HG03460 (cell line): ENCODE data around the gene FNDC3B.

Experiments
- ATAC-seq: cut with Tn5 transposase; IDR thresholded peaks from one replicate; pipeline ENCODE4 v1.9.1; 2021; ENCODE audit not compliant: unreplicated experiment

Gene FNDC3B

DNA sequence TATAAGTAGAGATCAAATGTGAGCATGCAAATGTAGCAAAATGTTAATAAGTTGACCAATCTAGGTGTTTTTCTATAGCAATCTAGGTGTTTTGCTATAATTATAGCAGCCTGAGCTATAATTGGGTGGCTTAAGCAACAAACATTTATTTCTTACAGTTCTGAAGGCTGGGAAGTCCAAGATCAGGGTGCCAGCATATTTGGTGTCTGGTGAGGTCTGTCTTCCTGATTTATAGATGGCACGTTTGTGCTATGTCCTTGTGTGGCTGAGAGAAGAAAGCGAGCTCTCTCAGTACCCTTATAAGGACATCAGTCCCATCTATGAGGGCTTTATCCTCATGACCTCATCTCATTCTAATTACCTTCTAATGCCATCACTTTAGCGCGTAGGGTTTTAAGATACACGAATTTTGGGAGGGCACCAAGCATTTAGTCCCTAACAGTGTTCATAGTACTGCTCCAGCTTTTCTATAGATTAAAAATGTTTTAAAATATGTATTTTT is 237.8 kb downstream of the FNDC3B start:
- no peak for ATAC-seq

DNA sequence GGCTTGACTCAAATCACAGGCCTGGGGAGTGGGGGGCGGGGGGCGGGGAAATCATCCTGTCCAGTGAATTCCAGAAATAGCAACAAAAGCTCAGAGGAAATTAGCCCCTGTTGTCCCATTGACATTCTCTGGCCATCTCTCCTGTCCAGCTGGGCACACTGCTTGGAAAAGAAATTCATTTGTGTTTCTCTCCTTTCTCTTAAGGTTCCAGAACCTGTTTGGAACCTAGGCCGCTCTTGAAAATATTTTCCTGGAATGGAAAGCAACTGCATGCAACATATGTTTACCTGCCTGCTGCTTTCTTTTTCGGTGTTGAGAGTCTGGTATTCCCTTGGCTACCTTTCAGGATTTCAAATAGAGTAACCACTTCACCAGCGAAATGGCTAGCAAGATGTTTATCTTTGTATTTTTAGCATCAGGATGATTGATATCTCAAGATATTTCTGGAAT is 239.8 kb downstream of the FNDC3B start:
- ATAC-seq, result no peak

GRCh38 chr3:172279974-172280373 is 240.6 kb downstream of the FNDC3B start:
- no peak for ATAC-seq

DNA sequence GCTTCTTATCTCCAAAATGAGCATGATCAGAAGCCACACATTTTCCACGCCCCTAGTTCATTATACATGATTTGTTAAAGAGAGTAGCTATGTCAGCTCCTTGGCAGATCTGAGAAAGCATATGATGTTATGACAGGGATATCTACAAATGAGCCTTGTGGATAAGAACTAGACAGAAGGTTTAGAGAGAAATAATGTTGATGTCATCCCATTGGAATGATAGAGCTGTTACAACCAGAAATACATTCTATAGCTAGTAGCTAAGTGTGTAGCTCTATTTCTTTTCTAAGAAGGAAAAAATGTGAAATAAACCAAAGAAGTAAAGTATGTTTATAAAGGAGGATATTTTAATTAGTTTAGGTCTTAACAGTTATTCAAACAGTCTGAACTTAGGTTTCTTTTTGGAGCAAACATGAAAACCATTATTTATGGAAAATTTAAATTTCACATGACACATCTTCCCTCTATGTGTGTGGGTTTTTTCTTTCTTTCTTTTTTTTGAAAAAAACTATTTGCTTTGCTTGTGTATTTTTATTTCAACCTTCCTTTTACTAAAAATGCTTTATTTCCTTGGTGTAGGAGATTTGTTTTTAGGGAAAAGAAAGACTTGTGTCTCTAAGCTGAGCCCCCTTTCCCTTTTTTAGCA is 241.2 kb downstream of the FNDC3B start:
- no peak for ATAC-seq

- ATAC-seq, result no peak
Measured at GRCh38 chr3:172281884-172282283, 242.5 kb downstream of the FNDC3B start.

DNA sequence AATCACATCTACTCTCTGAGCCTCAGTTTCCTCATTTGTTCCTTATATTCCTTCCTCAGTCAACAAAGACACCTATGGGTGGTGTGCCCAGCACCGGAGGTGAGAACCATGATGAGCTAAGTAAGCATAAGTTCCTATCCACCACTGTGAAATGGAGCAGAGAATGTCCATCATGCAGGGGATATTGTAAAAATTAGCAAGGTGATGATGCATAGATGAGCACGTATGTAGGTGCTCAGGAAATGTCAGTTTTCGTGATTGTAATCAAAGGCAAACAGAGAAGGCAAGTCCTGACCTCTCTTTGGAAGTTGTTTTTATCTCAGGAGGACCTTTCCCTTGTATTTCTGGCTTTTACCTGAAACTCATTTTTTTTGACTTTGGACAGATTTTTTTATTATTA is 243.5 kb downstream of the FNDC3B start:
- no peak for ATAC-seq

GRCh38 chr3:172283841-172284357 is 244.5 kb downstream of the FNDC3B start:
- no peak for ATAC-seq

GRCh38 chr3:172285844-172286243 is 246.5 kb downstream of the FNDC3B start:
- no peak for ATAC-seq

DNA sequence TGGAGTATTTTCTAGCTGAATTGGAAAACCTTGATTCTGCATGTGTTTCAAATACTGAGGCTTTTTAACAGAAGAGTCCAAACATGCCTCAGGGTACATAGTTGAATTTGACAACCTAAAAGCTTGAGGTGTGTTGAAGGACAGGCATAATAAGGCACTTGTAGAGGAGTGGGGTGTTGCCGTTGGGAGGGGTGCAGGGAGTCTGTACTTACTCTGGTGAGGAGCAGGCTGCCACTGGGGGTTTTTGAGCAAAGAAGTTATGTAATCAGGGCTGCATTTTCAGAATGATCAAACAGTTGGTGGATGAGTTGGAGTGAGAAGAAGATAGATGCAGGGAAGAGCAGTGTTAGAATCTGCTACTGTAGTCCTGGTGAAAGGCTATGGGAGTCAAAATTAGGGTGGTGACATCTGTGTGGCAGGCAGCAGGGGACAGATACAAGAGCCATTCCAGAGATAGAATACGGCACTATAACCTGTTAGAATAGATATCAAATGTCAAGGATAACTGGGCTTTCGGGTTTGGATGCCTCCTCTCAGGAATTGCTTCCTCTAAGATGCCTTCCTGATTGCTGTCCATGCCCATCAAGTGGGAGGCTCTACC is 247.3 kb downstream of the FNDC3B start:
- ATAC-seq, result no peak

DNA sequence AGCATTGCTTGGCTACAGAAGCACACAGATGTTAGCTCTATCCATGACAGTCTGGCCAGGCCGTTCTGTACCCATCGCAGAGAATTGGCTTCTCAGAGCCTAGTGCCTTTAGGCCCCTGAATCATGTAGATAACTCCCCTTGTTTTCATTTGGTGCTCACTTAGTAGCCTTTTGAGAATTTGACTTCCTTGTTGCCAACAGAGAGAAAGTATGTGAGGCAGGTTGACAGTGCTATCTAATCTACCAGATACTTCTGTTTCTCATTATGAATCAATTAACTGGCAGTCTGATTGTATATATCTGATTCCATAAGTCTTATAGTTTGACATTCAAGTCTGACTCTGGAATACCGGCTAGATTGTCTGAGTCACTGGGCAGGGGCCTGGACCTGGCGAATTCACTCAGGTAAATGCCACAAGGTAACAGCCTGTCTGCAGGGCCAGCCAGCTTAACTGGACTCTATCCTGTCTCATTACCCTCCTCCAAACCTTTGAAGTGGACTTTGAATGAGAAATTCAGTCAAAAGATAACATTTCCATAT is 248.6 kb downstream of the FNDC3B start:
- ATAC-seq, result no peak

GRCh38 chr3:172288651-172289050 is 249.3 kb downstream of the FNDC3B start:
- ATAC-seq, result no peak

DNA sequence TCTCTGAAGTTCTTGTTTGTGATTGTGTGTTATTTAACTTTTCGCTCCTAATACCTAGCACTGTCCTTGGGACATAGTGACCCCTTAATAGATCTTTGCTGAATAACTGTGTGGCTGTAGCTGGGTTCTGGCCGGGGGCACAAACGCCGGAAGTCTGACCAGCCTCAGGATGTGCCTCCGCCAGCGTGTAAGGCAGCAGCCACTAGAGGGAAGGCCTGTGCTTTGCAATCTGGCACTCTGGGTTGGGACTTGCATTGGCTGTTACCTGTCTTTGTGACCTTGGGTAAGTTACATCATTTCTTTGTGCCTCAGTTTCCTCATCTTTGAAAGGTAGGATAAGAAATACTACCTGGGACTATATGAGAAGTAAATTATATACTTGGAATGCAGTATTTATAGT is 250.2 kb downstream of the FNDC3B start:
- peak; percentile 81 for ATAC-seq

DNA sequence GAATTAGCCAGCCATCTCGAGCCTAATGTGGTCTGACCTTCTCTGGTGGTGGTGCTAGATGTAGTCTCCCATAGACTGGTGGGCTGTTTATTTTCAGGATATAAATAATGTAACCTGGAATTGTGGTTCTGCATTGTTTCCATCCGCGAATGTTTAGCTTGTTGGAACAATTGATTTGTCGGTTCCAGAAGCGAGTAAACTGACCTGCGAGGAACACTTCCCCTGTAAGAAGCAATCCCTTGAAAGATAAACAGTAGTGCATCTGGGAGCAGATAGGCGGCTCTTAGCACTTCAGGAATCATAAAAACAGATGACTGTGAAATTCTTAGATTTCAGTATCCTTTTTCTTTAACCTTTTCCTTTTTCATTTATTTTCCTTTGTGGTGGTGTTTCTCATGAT is 251.1 kb downstream of the FNDC3B start:
- no peak for ATAC-seq

- ATAC-seq, result no peak
Measured at GRCh38 chr3:172291650-172292049, 252.3 kb downstream of the FNDC3B start.

- ATAC-seq, result no peak
Measured at GRCh38 chr3:172292422-172292821, 253.0 kb downstream of the FNDC3B start.

DNA sequence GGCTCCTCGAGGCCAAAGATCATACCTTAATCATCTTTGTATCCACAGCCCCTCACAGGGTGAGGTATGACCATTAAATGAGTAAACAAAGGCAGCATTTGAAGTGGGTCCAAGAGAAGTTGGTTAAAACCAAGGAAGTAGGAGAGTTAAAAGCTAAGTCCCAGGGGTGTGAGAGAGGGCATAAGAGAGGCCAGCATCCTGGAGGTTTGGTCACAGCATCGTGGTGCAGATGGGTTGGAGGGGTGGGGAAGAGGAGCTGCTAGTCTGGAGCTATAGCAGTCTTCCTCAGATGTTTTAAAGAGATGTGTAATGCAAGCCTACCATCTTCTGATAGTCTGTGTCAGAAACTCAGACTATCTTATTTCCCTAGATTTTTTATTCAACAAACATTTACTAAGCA is 253.7 kb downstream of the FNDC3B start:
- ATAC-seq, result no peak

- no peak for ATAC-seq
Measured at GRCh38 chr3:172294223-172294806, 254.9 kb downstream of the FNDC3B start.

GRCh38 chr3:172296248-172296974 is 257.0 kb downstream of the FNDC3B start:
- no peak for ATAC-seq

GRCh38 chr3:172296975-172297332 is 257.6 kb downstream of the FNDC3B start:
- ATAC-seq, result no peak

DNA sequence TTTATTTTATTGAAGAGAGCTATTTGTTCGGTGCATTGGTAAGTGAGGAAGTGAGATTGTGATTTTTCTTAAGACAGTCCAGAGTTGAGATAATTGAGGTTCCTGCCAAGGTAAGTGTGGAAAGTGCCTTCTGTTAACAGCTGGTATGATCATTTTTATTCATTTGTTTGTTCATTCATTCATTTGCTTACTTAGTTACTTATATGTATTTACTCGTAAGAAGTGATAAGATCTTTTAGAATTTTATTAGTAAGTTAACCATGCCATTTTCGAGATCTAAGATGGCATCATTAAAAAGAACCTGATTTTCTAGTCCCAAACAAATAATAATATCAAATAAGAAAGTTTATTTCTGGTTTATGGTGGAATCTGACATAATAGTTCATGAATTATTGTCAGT is 258.9 kb downstream of the FNDC3B start:
- no peak for ATAC-seq

DNA sequence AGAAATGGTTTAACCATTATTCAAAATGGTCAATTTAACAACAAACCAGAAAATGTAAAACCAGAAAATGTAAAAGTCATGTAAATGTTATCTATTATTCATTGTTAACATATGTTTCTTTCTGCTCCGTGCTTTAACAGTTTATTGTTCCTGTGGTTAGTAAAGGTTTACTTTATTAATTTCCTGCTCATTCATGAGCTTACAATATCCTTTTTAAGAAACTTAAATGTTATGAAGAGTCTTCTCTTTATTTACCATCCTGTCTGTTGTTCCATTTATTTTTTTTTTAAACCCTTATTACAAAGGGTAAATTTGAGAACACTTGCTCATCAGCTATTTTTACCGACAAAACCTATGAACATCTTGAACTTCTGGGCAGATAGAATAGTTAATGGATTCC is 260.8 kb downstream of the FNDC3B start:
- ATAC-seq, result no peak
